Hindlimb muscle (tissue), 1 donor: ENCODE data around the gene MAU2. TPM values are rescaled to one million over a fixed set of nuclear protein-coding genes. Genes with fewer than 3 reads are reported as not detected.
"Not testable (repeated sequence)": the region's sequence is repeated elsewhere in the genome, so short reads cannot be mapped to it uniquely, and the experiment has no call there.

Experiments
- DNase-seq: peaks from one replicate; pipeline ENCODE4 v3.0.0-alpha.2; 2013
- polyA plus RNA-seq: library from polyadenylated mRNA; unstranded; fragments of 120-200 nt; gene quantifications from one replicate; pipeline ENCODE4 v1.2.1, GENCODE V29; 2013; ENCODE audit not compliant: insufficient read length

The MAU2 gene
- polyA plus RNA-seq, 1 donor = 60.6 TPM

- no peak for DNase-seq
Observed at GRCh38 chr19:19347401-19348110, 26.9 kb downstream of the MAU2 start.

GRCh38 chr19:19348266-19348665, 27.6 kb downstream of the MAU2 start:
- DNase-seq = no peak

DNA sequence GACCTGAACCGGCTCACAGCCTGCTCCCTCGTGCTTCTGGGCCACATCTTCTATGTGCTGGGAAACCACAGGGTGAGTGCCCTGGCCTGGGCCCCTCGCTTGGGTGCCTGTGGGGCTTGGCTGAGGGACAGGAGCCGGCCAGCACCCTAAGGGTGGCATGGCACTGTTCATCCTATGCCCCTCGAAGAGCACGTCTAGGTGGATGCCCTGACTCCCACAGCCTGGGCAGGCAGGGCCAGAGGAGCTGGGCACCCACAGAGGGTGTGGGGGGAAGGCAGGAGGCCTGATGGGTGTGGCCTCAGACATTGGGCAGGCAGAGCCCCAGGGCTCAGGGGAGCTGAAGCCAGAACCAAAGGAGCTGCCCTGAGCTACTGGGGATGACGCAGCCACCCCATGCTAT, 28.7 kb downstream of the MAU2 start:
- DNase-seq = no peak

DNA sequence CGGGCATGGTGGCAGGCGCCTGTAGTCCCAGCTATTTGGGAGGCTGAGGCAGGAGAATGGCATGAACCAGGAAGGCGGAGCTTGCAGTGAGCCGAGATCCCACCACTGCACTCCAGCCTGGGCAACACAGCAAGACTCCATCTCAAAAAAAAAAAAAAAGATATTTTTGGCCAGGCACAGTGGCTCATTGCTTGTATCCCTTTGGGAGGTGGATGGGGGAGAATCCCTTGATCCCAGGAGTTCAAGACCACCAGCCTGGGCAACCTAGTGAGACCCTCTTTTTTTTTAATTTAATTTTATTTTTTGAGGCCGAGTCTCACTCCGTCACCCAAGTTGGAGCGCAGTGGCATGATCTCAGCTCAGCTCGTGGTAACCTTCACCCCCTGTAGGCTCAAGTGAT, 30.1 kb downstream of the MAU2 start:
- not testable (repeated sequence) for DNase-seq

- no peak for DNase-seq
Observed at GRCh38 chr19:19352823-19353222, 32.2 kb downstream of the MAU2 start.

DNA sequence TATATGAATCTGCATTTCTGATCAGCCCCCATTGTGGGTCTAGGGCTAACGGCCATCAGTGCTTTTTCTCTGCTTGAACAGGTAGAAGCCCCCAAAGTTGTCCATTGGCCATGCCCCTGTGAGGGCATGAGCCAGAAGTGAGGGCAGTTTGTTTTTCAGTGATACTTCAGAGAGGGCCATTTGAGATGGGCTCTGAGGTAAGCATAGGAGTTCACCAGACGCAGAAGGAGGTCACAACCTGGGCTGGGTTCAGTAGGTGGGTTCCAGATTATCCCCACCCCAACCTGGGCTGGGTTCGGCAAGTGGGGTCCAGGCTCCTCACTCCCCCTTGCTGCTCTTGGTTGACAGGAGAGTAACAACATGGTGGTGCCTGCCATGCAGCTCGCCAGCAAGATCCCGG, 33.4 kb downstream of the MAU2 start:
- DNase-seq = no peak

DNA sequence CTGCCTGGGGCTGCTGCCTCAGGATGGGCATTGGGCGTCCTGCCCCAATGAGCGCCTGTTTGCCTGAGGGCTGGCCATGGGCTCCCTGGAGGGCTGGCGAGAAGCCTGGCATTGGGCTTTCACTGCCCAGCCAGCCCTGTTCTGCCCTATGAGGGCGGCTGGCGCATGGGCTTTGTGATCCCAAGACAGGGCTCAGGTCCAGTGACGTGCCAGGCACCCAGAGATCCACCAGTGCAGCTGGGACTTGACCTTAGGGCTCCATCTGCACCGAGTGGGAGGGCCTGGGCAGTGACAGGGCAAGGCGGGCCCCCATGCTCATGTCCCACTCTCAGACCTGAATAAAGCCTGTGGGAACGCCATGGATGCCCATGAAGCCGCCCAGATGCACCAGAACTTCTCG, 34.3 kb downstream of the MAU2 start:
- no peak for DNase-seq

- no peak for DNase-seq
Observed at GRCh38 chr19:19355606-19356139, 35.0 kb downstream of the MAU2 start.

- no peak for DNase-seq
Observed at GRCh38 chr19:19356500-19356899, 35.9 kb downstream of the MAU2 start.

DNA sequence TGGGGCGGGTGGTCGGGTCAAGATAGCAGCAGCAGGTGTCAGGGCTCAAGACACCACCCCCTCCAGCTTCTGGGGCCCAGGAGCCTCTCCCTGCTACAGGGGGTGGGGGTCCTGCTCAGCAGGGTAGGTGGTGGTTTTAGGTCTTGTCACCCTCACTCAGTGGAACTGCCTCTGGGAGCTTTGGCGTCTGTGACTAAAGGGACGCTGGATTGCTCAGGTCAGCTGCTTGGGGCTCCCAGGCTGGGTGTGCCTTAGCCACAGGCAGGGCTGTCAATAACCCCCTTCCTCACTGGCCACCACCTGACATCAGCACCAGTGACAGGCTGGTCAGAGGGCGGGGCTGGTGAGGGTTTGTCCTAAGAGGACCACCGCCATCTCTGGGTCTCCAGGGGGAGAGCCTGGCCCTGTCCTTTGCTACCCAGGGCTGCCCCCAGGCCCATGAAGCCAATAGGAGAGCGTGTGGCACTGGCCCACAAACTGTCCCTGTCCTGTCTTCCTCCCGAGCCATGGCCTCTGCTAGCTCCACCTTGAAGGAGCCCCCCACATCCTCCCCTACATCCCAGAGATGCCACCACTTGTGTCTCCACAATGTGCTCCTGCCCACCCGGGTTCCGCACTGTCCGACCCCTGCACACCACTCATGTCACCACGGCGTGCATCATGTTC, 36.4 kb downstream of the MAU2 start:
- no peak for DNase-seq

DNA sequence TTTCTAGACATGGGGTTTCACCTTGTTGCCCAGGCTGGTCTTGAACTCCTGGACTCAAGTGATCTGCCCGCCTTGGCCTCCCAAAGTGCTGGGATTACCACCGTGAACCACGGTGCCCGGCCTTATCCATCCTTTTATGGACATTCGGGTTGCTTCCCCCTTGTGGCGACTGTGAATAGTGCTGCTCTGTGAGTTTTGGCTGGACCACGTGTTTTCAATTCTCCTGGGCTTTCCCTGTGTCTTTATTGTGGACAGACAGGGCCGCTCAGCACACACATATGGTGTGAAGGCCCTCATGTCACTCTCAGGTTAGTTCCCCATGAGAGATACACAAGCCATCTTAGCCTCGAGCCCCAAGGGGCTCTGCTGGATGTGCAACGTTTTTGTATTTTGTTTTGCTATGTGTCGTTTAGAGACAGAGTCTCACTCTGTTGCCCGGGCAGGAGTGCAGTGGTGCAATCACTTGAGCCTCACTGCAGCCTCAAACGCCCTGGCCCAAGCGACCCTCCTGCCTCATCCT, 40.5 kb downstream of the MAU2 start:
- peak; percentile 74 for DNase-seq

DNA sequence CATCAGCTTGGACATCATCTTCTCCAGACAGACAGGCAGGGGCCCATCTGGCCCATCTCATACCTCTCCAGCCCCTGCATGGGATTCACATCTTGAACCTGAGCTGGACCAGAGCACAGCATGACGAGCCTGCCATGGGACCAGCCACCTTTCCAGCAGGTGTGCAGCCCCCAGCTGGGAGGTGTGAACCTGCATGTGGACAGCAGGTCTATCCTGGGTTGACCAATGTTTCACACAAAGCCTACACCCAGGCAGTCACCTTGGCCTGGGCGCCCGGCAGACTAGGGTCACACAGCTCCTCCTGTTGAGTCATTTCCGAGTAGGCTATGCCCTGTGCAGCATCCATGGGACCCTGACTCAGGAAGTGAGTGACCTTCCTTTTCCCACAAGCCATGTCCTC, 41.4 kb downstream of the MAU2 start:
- DNase-seq = no peak

DNA sequence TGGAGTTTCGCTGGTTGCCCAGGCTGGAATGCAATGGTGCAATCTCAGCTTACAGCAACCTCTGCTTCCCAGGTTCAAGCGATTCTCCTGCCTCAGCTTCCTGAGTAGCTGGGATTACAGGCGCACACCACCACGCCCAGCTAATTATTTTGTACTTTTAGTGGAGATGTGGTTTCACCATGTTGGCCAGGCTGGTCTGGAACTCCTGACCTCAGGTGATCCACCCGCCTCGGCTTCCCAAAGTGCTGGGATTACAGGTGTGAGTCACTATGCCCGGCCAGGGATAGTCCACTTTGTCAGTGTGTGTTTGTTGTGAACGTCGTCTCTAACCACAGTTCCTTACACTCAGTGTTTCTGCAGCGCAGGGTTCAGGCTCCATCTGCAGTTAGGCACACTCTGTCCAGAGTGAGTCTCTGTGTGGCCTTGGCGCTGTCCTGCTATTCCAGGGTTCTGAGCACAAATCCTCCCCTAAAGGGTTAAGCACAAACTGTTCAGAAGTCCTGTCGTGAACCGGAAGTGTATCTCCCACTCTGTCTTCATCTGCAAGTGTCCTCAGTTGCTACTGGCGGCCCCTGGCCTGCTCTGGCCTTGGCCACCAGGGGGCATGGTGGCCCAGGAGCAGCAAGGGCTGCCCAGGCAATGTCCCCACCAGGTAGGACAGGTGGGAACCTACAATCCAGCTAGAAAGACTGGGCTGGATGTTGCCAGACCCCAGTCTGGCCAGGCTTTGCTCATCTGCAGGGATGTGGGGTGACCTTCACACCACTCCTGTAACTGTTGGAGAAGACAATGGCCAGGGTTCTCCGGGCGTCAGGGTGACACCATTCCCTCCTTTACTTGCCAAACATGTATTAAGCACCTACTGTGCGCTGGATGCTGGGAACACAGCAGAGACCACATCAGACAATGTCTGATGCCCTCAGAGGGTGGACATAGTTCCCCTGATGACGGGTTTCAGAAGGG, 46.1 kb downstream of the MAU2 start:
- peak; percentile 47 for DNase-seq

GRCh38 chr19:19368087-19368486, 47.5 kb downstream of the MAU2 start:
- DNase-seq = no peak

GRCh38 chr19:19371059-19371458, 50.4 kb downstream of the MAU2 start:
- DNase-seq = no peak

- no peak for DNase-seq
Observed at GRCh38 chr19:19372656-19373416, 52.2 kb downstream of the MAU2 start.

DNA sequence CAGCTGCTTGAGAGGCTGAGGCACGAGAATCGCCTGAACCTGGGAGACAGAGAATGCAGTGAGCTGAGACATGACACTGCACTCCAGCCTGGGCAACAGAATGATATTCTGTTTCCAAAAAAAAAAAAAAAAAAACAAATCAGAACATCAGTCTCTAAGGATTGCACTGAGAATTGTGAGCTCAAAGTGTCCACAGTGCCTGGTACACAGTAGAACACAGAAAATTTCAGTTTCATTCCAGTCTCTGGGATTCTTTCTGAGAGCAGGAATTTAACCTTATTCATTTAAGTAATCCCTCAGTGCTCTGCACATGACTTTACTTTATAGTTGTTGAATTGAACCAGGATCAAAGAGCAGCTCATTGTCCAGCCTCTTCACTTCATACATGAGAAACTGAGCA, 58.9 kb downstream of the MAU2 start:
- DNase-seq = no peak

DNA sequence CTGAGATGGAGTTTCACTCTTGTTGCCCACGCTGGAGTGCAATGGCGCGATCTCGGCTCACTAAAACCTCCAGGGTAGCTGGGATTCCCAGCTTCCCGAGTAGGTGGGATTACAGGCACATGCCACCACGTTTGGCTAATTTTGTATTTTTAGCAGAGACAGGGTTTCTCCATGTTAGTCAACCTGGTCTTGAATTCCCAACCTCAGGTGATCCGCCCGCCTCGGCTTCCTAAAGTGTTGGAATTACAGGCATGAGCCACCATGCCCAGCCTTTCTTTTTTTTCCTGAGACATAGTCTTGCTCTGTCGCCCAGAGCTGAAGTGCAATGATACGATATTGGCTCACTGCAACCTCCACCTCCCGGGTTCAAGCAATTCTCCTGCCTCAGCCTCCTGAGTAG, 59.7 kb downstream of the MAU2 start:
- DNase-seq = not testable (repeated sequence)

DNA sequence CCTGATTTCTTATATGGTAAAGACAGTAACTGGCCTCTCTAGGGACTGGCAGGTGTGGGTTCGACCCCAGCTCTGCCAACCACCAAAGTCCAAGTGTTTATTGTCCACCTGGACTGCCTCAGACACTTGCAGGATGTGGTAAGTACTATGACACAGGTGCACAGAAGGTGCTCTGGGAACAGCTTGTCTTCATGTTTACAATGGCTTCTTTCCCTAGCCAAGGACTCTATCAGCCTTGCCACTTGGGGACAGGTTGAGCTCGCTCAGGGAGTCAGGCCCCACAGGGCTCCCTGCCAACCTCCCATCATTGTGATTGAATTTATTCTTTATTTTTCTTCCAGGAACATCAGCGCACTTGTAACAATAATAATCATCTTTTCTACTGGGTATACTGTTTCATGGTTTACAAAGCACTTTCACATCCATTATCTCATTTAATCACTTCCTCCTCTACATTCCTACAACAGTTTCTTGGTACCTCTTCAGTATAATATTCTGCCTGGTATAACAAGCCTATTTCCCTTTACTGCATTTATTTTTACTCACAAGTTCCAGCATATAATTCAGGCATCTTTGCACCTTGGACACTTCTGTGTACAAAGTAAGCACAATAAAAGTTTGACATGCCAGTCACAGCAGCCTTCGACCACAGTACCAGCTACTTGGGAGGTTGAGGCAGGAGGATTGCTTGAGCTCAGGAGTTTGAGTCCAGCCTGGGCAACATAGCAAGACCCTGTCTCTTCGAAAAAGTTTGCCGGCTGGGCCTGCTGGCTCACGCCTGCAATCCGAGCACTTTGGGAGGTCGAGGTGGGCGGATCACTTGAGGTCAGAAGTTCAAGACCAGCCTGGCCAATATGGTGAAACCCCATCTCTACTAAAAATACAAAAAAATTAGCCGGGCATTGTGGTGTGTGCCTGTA, 60.6 kb downstream of the MAU2 start:
- DNase-seq = no peak

GRCh38 chr19:19382118-19382517, 61.5 kb downstream of the MAU2 start:
- no peak for DNase-seq

DNA sequence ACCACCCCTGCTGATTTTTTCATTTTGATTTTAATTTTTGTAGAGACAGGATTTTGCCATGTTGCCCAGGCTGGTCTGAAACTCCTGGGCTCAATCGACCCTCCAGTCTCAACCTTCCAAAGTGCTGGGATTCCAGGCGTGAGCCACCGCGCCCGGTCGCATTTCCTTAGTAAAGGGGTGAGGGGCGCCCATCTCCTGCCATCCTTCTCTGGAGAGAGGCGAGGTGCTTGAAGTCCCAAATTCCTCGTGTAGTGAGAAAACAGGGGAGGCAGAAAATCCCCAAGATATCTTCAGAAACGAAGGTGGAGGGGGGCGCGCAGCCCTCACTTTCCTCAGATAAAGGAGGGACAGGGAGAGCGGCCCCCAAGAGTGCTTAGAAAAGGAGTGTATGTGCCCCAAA, 63.9 kb downstream of the MAU2 start:
- no peak for DNase-seq
